Gastroesophageal sphincter (tissue), 4 donors: ENCODE measurements around the gene NEDD4. TPM values are rescaled to one million over a fixed set of nuclear protein-coding genes. Genes with fewer than 3 reads are reported as not detected.

Experiments used
- ATAC-seq: fragments of 150-250 bp; one replicate; pipeline ENCODE4 v1.9.1; 2016; ENCODE audit warnings: mild to moderate bottlenecking, moderate library complexity
- H3K27ac ChIP-seq, 4 donors: fragments of 200-600 bp; sonication (generic) in 3 of 4; 1 replicate in 3 of 4; 2 replicates in 1 of 4; pipeline ENCODE4 v1.5.1; 2016 to 2019
- H3K27me3 ChIP-seq: fragments of 200-600 bp; sonication (generic); one replicate; pipeline ENCODE4 v1.5.1; 2019
- H3K36me3 ChIP-seq, 2 donors: fragments of 200-600 bp; sonication (generic); one replicate each; pipeline ENCODE4 v1.5.1; 2019; ENCODE audit warnings: control low read depth in 1 of 2
- H3K4me1 ChIP-seq, 3 donors: fragments of 200-600 bp; sonication (generic); 1 replicate in 2 of 3; 2 replicates in 1 of 3; pipeline ENCODE4 v1.5.1; 2016 to 2019; ENCODE audit warnings: control low read depth in 2 of 3
- H3K4me3 ChIP-seq, 2 donors: fragments of 200-600 bp; sonication (generic); one replicate each; pipeline ENCODE4 v1.5.1; 2019; ENCODE audit warnings: mild to moderate bottlenecking in 1 of 2, moderate library complexity in 1 of 2
- H3K9me3 ChIP-seq, 3 donors: fragments of 200-600 bp; sonication (generic); one replicate each; pipeline ENCODE4 v1.5.1; 2017 to 2019; ENCODE audit warnings: control low read depth in 2 of 3
- CTCF ChIP-seq, 4 experiments: fragments of 200-600 bp in 2 of 4; fragments of 450-650 bp in 2 of 4; sonication (generic) in 1 of 4; IDR thresholded peaks; one replicate each; pipeline ENCODE4 v1.5.1; 2017 to 2019; ENCODE audit warnings: antibody characterized with exemption in 4 of 4, mild to moderate bottlenecking in 2 of 4, moderate library complexity in 2 of 4
- EP300 ChIP-seq: sonication (generic); formaldehyde crosslinking; IDR thresholded peaks from one replicate; pipeline ENCODE4 v1.6.1; 2017; ENCODE audit warnings: antibody characterized with exemption, mild to moderate bottlenecking
- POLR2A ChIP-seq, 2 donors: fragments of 450-650 bp; IDR thresholded peaks; one replicate each; pipeline ENCODE4 v1.6.1; 2017; ENCODE audit warnings: antibody characterized with exemption in 2 of 2, mild to moderate bottlenecking in 2 of 2, moderate library complexity in 1 of 2
- POLR2AphosphoS5 ChIP-seq: sonication (generic); formaldehyde crosslinking; IDR thresholded peaks from one replicate; pipeline ENCODE4 v1.6.1; 2017; ENCODE audit warnings: antibody characterized with exemption
- WGBS, 2 donors: methylation state at CpG; one replicate each; pipeline ENCODE4 v1.1.5; 2018; ENCODE audit warnings: low coverage in 1 of 2; 5-methylcytosine and 5-hydroxymethylcytosine counted together
- total RNA-seq, 4 donors: library from RNA; depleted of rRNA; stranded (reverse); fragments of >200 nt; gene quantifications; one replicate each; pipeline ENCODE4 v1.1.0, GENCODE V29; 2016

The NEDD4 gene
- total RNA-seq, 4 donors from 2014 or later: 26.8 to 43.9 (median 40.0) TPM

- Histone ChIP-seq H3K27me3 (no peaks in the 10 kb centered on the region), H3K9me3 (no peaks in the 10 kb centered on the region), H3K4me1 (peaks cover 0 to 18% (median 0%) of the 10 kb centered on the region in 3 donors), H3K4me3 (no peak overlapping the region), H3K36me3 (no peaks in the 10 kb centered on the region), H3K27ac (no peak overlapping the region)
- WGBS, 2 donors: 62 to 76% methylated on average over 6 to 10 of the region's 10 CpGs
- TF ChIP-seq POLR2AphosphoS5 (no peak), EP300 (no peak), CTCF (IDR thresholded peaks at IDR 0.05) (no peak), POLR2A (IDR thresholded peaks at IDR 0.05) (no peak)
- no peak for ATAC-seq
Observed at GRCh38 chr15:55819397-55820034, 173.9 kb downstream of the NEDD4 start.

GRCh38 chr15:55816017-55816416 is 177.4 kb downstream of the NEDD4 start:
- TF ChIP-seq EP300 (no peak), POLR2AphosphoS5 (no peak), CTCF (IDR thresholded peaks at IDR 0.05) (no peak), POLR2A (IDR thresholded peaks at IDR 0.05) (no peak)
- Histone ChIP-seq H3K4me1 (no peaks in the 10 kb centered on the region), H3K9me3 (no peaks in the 10 kb centered on the region), H3K27ac (no peak overlapping the region), H3K27me3 (no peaks in the 10 kb centered on the region), H3K36me3 (no peaks in the 10 kb centered on the region), H3K4me3 (no peak overlapping the region)
- no peak for ATAC-seq

GRCh38 chr15:55802600-55803376 is 190.6 kb downstream of the NEDD4 start:
- H3K27me3 ChIP-seq: no peaks in the 10 kb centered on the region
- TF ChIP-seq POLR2A (IDR thresholded peaks at IDR 0.05): no peak
- no peak for TF ChIP-seq POLR2AphosphoS5
- TF ChIP-seq EP300: no peak
- no peak for TF ChIP-seq CTCF (IDR thresholded peaks at IDR 0.05)
- WGBS, 2 donors: 63 to 92% methylated on average over 4 to 5 of the region's 5 CpGs
- no peak for ATAC-seq
- H3K4me1 ChIP-seq: no peaks in the 10 kb centered on the region
- no peaks in the 10 kb centered on the region for H3K36me3 ChIP-seq
- H3K9me3 ChIP-seq: no peaks in the 10 kb centered on the region
- no peak overlapping the region for H3K27ac ChIP-seq
- no peak overlapping the region for H3K4me3 ChIP-seq

- ATAC-seq: no peak
- no peak for TF ChIP-seq POLR2A (IDR thresholded peaks at IDR 0.05)
- TF ChIP-seq EP300: no peak
- TF ChIP-seq POLR2AphosphoS5: no peak
- TF ChIP-seq CTCF (IDR thresholded peaks at IDR 0.05): no peak
- H3K4me1 ChIP-seq: peaks cover 0 to 7% (median 0%) of the 10 kb centered on the region in 3 donors
- H3K27ac ChIP-seq: no peak overlapping the region
- H3K4me3 ChIP-seq: no peak overlapping the region
- no peaks in the 10 kb centered on the region for H3K36me3 ChIP-seq
- H3K9me3 ChIP-seq: no peaks in the 10 kb centered on the region
- WGBS, 2 donors: 66 to 84% methylated on average over 2 of the region's 2 CpGs
- no peaks in the 10 kb centered on the region for H3K27me3 ChIP-seq
Observed at GRCh38 chr15:55800216-55800615, 193.2 kb downstream of the NEDD4 start.
